Dendritic cell treated with granulocyte-macrophage colony-stimulating factor and Interleukin-4, amounts not matched to agents 40 ng/mL and 50 ng/mL, for 4 days (primary cell): ENCODE results near the gene DNTTIP2.

ENCODE experiments used
- H3K27ac Mint-ChIP-seq: one replicate; pipeline ENCODE4 v1.8.0; 2022; ENCODE audit warnings: mild to moderate bottlenecking, mixed read lengths
- H3K27me3 Mint-ChIP-seq: one replicate; pipeline ENCODE4 v1.8.0; 2022; ENCODE audit warnings: mild to moderate bottlenecking, mixed read lengths
- H3K36me3 Mint-ChIP-seq: one replicate; pipeline ENCODE4 v1.8.0; 2022; ENCODE audit warnings: low read depth, mixed read lengths
- H3K4me1 Mint-ChIP-seq: one replicate; pipeline ENCODE4 v1.8.0; 2022; ENCODE audit warnings: low read depth, mixed read lengths
- H3K4me3 Mint-ChIP-seq: one replicate; pipeline ENCODE4 v1.8.0; 2022; ENCODE audit warnings: mild to moderate bottlenecking, moderate library complexity, mixed read lengths
- H3K9me3 Mint-ChIP-seq: one replicate; pipeline ENCODE4 v1.8.0; 2022; ENCODE audit warnings: mixed read lengths
- intact Hi-C: fragments of 100-400 bp; cut with micrococcal nuclease; formaldehyde crosslinking; loops from one replicate; pipeline ENCODE4 v1.15.0; 2022

The DNTTIP2 gene

GRCh38 chr1:93821423-93822144, 57.4 kb downstream of the DNTTIP2 start:
- intact Hi-C loops, result no loop called here
- no peak overlapping the region for H3K4me3 Mint-ChIP-seq
- peaks cover 29% of the 10 kb centered on the region for H3K4me1 Mint-ChIP-seq
- H3K9me3 Mint-ChIP-seq, result no peaks in the 10 kb centered on the region
- H3K27me3 Mint-ChIP-seq, result no peaks in the 10 kb centered on the region
- H3K36me3 Mint-ChIP-seq, result no peaks in the 10 kb centered on the region
- no peak overlapping the region for H3K27ac Mint-ChIP-seq

- peaks cover 31% of the 10 kb centered on the region for H3K4me1 Mint-ChIP-seq
- no peak overlapping the region for H3K4me3 Mint-ChIP-seq
- no peaks in the 10 kb centered on the region for H3K27me3 Mint-ChIP-seq
- intact Hi-C loops, result no loop called here
- no peaks in the 10 kb centered on the region for H3K36me3 Mint-ChIP-seq
- no peaks in the 10 kb centered on the region for H3K9me3 Mint-ChIP-seq
- no peak overlapping the region for H3K27ac Mint-ChIP-seq
Observed at GRCh38 chr1:93820554-93821422, 58.2 kb downstream of the DNTTIP2 start.

- intact Hi-C loops, result loop anchor here (10.0 kb wide), 1 partner anchor 384 kb away; no protein-coding TSS in a partner anchor
- no peak overlapping the region for H3K4me3 Mint-ChIP-seq
- H3K27ac Mint-ChIP-seq, result peak overlapping the region; percentile 76
- no peaks in the 10 kb centered on the region for H3K36me3 Mint-ChIP-seq
- no peaks in the 10 kb centered on the region for H3K27me3 Mint-ChIP-seq
- H3K9me3 Mint-ChIP-seq, result no peaks in the 10 kb centered on the region
- peaks cover 43% of the 10 kb centered on the region for H3K4me1 Mint-ChIP-seq
Observed at GRCh38 chr1:93818570-93818959, 60.4 kb downstream of the DNTTIP2 start.

GRCh38 chr1:93817819-93818569, 61.0 kb downstream of the DNTTIP2 start:
- no peak overlapping the region for H3K4me3 Mint-ChIP-seq
- intact Hi-C loops, result loop anchor here (10.0 kb wide), 1 partner anchor 383 kb away; no protein-coding TSS in a partner anchor

GRCh38 chr1:93816970-93817678, 61.9 kb downstream of the DNTTIP2 start:
- Mint-ChIP-seq H3K36me3 (no peaks in the 10 kb centered on the region), H3K9me3 (no peaks in the 10 kb centered on the region), H3K4me1 (peaks cover 57% of the 10 kb centered on the region), H3K27ac (peak overlapping the region; percentile 76), H3K4me3 (peak overlapping the region; percentile 35), H3K27me3 (no peaks in the 10 kb centered on the region)
- intact Hi-C loops, result loop anchor here (10.0 kb wide), 1 partner anchor 382 kb away; no protein-coding TSS in a partner anchor

More at GRCh38 chr1:93817819-93818569, 61.0 kb downstream of the DNTTIP2 start:
- Mint-ChIP-seq H3K27ac (peak overlapping the region; percentile 76), H3K9me3 (no peaks in the 10 kb centered on the region), H3K27me3 (no peaks in the 10 kb centered on the region), H3K4me1 (peaks cover 49% of the 10 kb centered on the region), H3K36me3 (no peaks in the 10 kb centered on the region)
